GM18867 (cell line): ENCODE data around the gene SLC6A11.

Experiments
- ATAC-seq: cut with Tn5 transposase; IDR thresholded peaks from one replicate; pipeline ENCODE4 v1.9.1; 2021; ENCODE audit warnings: mild to moderate bottlenecking, moderate library complexity; ENCODE audit not compliant: unreplicated experiment

Gene SLC6A11

DNA sequence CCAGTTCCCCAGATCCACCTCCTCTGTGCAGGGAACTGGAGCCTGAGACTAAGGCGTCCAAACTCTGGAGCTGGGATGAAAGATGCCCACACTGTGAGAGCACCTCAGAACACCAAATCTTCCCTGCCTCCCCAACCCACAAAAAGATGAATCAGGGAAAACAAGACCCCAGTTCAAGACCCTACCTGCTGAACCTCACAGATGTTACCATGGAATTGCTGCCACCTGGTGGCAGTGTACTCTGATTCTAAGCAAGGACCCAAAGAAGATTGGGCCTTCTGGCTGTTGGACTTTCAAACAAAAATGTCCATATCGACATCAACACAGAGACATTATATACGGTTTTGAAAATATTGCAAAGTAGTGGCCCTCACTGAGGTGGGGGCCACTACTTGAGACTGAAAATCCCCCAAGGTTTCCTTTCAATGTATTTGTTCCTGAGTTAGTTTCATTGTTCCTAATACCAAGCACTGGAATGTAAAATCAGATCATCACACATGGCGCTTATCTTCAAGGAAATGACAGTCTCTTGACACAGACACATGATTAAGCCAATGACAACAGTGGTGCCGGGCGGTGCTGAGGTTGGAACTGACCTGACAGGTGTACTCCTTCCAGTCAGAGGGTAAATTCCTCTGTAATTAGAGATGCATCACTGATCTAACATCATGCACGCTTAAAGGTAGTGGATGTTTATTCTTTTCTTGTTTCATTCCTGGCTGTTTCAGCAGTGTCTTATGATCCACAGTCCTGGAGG is 67.6 kb downstream of the SLC6A11 start:
- ATAC-seq, result no peak

DNA sequence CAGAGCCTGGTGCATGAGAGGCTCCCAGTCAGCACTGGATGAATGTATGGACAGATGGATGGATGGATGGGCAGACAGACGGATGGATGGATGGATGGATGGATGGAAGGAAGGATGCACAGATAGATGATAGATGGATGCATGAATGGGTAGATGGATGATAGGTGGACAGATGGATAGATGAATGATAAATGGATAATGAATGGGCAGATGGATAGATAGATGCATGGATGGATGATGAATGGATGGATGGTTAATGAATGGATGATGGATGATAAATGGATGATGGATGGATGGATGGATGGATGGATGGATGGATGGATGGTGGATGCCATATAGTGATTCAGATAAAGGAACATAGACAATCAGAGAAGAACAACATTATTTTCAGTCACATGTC is 71.0 kb downstream of the SLC6A11 start:
- ATAC-seq, result no peak

DNA sequence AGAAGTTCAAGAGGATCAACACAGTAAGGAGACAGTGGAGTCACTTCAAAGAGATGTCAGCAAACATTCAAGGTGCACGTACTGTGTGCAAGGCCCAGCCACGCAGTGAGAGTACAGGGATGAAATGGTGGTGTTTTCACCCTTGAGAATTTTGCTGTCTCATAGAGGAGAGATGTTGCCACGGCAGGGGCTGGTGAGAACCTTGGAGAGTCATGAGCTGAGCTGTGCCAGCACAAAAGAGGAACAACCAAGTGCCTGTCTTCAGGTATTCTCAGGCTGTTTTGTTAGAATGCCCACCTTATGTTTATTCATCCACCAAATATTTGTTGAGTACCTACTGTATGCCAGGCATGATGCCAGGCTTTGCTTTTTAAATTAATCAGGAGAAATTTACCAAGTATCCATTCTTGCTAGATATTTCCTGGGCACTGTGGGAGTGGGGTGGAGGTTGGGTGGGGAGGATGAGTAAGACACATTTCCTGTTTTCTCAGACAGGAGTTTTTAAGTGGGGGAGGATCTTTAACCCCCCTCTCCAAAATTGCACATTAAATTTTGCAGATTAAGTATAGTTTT is 72.6 kb downstream of the SLC6A11 start:
- no peak for ATAC-seq

DNA sequence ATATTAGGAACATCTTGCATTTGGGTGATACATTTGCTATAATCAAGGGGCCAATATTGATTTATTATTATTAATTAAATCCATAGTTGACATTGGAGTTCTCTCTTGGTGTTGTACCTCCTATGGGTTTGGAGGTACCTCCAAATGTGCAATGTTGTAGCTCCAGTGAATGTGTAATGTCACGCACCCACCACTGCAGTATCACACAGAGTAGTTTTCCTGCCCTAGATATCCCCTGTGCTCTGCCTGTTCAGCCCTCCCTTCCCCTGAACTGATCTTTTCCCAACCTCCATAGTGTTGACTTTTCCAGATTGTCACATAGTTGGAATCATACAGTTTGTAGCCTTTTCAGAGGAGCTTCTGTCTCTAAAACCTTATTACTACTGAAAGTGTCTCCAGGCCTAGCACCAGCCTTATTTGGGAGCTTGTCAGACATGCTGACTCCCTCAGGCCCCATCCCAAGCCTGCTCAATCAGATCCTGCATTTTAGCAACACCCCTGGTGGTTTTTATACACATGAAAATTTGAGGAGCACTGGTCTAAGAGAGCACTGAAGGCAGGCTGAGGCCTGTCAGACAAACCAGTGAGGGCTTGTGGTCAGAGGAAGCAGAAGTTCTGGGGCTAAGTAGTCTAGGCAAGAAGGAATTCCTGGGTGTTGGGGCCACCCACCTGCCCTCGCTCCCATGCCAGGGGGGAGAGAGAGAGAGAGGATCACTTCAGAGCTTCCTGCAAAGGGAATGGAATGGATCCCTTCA is 73.4 kb downstream of the SLC6A11 start:
- no peak for ATAC-seq

DNA sequence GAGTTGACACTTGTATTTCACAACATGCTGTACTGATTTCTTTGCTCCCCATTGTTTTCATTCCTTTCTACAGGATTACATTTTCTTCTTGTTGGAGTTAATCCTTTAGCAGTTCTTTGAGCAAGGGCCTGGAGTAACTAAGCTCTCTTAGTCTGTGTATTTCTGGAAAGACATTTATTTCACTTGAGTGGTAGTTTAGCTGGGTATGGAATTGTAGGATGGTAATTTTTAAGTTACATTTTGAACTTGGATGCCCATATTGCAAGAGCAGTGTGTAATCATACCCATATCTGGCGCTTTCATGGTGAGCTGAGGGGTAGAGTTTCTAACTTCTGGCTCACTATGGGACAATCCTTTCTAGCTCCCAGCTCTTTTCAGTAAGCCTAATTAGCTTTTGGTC is 74.6 kb downstream of the SLC6A11 start:
- no peak for ATAC-seq

DNA sequence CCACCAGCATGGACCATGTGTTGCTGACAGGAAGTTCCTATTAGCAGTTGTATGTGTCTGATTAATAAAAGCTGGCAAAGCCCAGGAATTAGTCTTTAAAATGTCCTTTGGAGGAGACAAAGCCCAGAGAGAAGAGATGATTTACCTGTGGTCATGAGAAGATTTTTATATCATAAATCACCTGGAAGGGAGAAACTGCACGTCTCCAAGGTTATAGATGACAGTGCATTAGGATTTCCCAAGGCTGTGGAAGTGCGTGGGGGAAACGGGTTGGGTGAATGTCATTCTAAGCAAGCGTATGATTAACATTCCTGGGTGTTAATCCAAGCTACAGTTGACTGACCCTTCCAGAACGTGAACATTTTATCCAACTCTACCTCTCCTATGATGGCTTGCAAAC is 76.6 kb downstream of the SLC6A11 start:
- no peak for ATAC-seq

DNA sequence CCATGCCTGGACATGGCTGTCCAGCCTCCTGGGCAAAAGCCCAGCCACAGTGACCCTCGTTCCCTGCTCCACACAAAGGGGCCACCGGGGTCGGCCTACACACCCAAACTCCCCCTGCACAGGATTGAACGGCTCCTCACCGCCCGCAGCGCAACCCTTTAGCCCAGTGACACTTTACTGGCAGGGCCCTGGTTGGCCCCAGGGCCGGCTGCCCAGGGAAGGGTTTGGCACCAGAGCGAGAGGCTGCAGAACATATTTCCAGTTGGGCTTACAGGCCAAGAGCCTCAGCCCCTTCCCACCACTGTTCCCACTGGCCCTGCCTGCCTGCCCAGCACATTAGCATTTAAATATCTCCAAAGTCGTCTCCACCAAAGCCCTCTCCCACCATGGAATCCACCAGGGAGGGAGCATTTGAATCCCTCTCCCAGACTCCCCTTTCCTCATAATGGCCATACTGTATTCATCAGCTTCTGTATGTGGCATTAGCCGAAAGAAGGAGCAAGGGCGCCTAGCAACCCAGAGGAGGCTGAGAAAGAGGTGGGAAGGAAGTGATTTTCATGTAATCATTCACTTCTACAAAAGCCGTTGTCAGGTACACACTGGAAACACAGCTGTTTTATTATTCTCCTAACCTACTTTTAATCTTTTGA is 85.4 kb downstream of the SLC6A11 start:
- no peak for ATAC-seq

DNA sequence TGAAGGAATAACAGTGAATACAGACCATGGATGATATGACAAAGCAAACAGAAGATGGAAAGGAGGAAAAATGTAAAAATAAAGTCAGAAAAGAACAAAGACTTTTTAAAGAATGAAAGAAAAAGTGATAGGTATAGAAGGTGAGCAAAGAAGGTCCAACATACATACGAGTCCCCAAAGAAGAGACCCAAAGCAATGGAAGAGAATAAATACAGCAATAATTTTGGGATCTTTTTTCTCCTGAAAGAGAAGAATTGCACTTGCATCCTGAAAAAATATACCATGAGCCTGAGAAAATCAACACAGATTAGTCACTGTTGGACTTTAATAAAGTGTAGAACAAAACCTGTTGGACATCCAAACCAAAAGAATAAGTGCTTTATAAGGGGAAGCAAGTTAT is 91.2 kb downstream of the SLC6A11 start:
- ATAC-seq, result no peak

DNA sequence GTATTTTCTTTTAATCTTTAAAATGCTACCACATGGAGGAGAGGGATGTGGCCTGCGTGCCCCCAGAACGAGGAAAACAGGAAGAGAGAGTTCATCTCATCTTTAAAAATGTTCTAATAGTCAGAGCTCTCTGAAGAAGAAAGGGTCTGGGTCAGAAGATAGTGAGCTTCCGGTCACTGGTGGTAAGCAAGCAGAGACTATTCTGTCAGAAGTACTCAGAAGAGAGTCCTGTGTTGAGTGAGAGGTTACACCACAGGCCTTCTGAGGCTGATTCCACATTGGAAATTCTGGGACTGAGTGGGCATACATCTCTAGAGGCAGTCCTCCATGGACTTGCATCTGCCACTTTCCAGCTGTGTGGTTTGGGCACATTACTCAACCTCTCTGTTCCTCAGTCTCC is 94.3 kb downstream of the SLC6A11 start:
- no peak for ATAC-seq

DNA sequence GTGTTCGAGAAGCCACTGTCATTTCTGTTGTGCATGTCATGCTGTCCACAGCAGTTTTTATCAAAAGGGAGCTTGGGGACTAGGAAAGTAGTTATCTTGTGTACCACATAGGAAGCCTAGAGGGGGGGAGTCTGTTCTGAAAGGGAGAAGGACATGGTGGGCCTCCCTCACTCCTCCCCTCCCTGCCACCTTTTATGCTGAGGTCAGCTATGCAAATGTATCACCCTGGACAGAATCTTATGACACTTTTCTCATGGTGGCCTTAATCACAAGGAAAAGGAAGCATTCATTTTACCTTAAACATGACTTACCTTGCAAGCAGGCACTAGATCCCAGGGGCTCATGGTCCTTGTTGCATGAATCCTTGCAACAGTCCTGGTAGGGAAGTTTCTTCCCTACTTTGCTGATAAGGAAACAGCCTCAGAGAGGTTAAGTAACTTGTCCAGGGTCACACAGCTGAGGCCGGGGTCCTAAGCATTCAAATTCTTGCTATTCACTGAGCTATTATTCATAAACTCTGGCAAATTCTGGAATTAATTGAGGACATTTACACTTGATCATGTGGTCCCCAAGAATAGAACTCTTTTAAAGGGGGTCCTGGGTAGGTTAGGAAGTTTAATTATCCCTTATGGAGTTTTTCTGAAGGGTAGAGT is 95.4 kb downstream of the SLC6A11 start:
- ATAC-seq, result no peak

DNA sequence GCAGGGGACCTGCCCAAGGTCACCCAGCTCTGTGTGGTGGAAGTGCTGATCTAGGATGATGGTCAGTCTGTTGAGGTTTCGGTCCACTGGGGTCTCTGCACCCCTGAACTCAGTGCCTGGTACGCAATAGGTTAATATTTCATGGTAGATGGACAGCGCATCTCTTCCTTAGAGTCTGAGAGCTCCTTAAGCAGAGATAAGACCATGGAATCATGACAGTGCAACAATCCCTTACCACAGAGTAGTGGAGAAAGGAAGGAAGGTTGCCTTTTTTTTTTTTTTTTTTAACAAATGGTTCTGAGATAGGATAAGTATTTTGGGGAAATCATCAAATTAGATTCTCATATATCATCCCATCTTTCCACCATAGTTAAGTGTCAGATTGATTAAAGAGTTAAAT is 96.8 kb downstream of the SLC6A11 start:
- ATAC-seq, result no peak

DNA sequence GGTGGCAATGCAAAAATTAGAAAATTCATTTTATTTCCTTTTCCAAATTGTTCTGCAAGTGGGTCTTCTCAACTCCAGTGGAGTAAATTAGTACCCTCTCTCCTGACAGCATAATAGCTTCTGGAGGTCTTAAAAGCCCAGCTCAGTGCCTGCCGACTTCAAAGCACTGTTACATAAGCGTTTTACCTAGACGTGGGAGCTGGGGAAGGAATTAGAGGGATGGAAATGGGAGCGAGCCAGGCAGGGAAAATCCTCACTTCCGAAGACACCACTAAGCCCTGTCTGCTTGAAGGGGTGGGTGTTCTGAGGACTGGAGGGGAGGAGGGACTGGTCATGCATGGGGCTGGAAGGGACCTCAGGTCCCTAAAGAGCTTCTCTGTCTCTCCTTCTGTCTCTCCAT is 99.3 kb downstream of the SLC6A11 start:
- ATAC-seq, result no peak

DNA sequence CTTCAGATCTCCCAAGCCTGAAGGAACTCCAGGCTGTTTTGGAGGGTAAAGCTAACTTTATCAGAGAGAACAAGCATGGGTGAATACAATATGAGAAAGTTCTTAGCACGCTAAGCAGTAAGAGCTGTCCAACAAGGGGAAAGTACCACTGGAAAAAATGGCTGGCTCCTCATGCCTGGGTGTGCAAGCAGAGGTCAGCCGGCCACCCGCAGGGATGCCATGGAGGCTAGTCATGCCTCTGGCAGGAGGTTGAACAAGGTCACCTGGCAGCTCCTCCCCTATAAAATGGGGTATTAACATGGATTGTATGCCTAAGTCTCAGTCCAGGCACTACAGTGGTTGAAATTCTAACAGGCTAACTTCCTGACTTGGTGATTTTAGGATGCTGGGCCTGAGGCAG is 101.1 kb downstream of the SLC6A11 start:
- ATAC-seq, result no peak

DNA sequence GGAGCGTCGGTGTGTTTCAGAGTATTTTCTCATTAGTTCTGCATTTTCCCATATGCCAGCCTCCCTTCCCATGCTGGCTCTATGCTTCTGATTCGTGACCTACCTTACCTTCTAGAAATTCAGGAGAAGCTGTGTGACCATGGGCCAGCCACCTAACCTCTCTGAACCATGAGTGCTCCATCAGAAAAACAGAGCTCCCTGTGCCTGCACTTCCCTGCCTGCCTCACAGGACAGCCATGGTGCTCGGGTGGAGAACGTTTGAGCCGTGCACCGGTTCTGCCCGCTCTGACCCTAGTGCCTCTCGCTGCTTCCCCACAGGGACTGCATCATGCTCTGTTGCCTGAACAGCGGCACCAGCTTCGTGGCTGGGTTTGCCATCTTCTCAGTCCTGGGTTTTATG is 102.0 kb downstream of the SLC6A11 start:
- no peak for ATAC-seq

DNA sequence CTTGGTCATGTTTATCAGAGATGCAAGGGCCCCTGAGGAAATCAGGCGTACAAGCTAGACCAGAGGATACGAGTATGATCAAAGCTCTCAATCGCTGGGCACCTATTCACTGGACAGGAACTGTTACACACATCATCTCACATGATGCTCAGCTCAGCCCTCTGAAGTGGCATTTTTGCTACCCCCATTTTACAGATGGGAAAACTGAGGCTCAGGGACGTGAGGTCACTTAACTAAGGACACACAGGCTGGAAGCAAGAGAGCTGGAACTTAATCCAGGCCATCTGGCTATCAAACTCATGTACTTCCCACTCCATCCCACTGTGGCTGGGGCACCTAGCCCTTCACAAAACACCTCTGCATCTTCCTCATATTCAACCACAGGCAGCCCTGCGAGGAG is 103.6 kb downstream of the SLC6A11 start:
- no peak for ATAC-seq

DNA sequence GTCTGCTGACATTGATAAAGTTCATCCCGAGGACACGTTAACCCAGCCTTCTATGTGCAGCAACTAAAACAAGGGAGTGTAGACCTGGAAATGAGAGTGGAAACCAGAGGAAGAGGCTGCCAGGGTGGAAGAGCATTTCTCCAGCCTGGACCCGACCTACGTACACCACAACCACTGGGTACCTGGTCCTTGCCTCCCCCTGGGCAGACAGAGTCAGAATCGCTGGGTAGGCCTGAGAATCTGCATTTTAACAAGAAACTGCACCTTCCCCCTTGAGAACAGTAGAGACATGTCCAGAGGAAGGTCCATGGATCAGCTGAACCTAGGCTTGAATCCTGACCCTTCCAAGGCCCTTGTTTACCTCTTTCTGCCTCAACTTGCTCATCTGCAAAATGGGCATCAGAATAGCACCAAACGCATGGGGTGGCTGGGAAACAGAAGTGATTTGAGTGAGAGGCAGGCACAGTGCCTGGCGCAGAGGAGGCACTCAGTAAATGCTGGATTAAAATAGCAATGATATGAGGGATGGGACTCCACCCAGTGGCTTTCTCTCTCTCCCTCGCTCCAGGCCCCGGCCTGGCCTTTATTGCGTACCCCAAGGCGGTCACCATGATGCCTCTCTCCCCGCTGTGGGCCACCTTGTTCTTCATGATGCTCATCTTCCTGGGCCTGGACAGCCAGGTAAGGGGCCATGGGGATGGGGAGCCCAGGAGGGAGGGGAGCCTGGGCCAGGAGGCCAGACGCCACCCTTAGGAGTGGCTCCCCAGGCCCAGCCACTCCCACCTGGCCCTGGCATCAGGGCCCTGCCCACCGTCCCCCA is 109.6 kb downstream of the SLC6A11 start:
- no peak for ATAC-seq

DNA sequence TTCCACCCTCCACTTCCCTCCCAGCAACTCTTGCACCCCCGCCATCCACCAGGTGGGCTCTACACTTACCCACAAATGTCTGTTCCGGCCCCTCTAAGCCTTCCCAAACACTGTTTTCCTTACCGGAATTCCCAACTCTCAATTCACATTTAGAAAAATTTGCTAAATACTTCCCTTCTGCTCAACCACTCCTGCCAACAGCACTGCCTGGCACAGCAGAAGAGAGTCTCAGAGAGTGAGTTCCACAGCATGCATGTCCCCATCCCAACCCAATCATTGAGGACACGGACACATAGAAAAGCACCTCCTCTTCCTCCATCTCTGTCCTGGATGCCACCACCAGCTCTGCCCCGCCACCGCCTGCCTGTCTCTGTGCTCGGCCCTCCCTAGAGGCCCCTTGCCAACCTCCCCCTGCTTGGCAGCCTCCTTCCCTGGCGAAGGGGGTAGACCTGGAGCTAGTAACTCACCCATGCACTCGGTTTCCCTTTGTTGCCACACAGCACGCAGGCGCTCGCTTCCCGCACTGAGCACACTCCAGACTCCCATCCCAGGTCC is 110.3 kb downstream of the SLC6A11 start:
- no peak for ATAC-seq

DNA sequence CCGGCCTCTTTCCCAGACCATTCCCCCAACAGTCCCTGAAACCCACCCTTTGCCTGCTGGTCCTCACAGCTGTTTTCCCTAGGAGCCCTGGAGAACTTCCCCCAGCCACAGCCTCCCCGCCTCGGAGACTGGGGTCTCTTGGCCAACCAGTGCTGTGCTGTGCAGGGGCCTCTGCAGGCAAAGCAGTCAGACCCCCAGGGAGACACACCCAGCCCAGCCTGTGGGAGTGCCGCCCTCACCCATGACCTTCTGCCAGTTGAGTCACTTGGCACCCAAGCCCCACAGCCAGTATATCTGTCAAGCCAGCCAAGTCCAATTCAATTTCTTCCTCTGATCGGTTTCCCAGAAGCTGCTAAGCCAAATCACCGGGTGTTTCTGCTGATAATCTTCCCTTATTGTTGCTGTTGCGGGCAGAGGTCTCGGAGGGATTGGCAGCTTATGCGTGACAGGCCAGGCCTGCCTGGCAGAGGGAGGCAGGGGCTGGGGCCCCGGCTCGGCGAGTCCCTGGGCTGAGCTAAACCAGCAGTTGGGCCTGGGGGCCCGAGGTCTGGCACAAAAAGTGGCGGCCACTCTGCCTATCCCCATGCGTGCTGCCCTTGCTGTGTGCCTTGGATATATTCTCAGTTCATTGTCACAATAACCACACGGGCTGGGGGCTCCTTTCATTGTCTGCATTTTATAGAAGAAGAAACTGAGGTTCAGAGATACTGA is 110.9 kb downstream of the SLC6A11 start:
- no peak for ATAC-seq

DNA sequence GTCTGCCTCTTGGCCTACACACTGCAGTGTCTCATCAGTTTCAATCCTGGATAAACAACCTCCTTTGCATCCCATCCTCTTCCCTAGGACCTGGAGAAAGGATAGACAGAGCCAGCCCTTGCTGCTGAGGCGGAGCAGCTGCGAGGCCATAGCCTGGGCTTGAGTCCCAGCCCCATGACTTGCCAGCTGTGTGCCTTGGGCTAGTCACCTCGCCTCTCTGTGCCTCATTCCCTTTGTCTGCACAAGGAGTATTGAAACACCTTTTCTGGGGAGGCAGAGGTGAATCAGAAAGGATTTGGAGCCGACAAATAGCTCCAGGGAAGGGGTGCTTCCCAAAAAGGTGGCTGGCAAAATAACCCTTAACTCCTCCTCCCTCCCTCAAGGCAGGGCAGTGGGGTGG is 111.5 kb downstream of the SLC6A11 start:
- no peak for ATAC-seq
